ENCODE data around the gene SLC12A5. TPM values are rescaled to one million over a fixed set of nuclear protein-coding genes. Genes with fewer than 3 reads are reported as not detected.
A peak's percentile ranks its signal among the peaks of the same experiment; 100 is the strongest.

The SLC12A5 gene
- total and polyA plus RNA-seq, 9 of the 15 experiments (the other 6 are each of a cell fraction or from before 2014, with no cell fraction given) = 0.36 to 7.5 (median 2.1) TPM

DNA sequence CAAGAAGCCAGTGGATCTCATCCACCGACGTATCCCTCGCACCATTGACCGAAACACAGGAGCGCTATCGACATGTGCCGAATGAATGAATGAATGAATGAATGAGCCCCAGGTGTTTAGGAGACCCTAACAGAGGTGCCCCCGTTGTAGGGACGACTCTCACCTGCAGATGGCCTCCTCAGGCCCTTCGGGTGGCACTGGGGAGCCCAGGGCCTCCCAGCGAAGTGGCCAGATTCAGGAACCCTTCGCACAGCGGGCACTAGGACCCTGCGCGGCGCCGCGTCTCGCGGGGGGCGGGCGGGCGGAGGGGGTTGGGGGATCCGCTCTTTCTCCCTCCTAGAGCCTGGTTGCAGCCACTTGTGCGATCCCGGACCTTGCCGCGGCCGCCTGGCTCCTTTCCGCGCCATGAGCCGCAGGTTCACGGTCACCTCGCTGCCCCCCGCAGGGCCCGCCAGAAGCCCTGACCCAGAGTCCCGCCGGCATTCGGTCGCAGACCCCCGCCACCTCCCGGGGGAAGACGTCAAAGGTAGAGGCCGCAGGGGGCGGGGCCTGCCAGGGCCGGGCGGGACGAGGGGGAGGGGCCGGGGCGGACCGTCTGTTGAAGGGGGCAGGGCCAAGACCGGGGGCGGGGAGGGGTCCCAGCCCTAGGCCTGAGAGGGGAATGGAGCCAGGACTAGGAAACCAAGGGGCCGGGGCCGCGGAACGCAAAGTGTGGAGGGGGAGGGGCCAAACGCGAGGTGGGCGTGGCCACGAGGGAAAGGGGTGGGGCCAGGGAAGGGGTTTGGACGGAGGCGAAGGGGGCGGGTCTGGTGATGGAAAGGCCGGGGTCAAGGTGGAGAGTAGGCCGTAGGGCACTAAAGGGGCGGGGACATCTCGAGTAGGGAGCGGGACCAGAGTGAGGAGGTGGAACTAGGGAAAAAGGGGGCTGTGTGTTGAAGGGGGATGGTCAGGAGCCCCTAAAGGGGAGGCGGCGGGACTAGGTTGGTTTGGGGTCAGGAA is 7.4 kb upstream of the SLC12A5 start (continued):
- TF ChIP-seq, protein P1, sequence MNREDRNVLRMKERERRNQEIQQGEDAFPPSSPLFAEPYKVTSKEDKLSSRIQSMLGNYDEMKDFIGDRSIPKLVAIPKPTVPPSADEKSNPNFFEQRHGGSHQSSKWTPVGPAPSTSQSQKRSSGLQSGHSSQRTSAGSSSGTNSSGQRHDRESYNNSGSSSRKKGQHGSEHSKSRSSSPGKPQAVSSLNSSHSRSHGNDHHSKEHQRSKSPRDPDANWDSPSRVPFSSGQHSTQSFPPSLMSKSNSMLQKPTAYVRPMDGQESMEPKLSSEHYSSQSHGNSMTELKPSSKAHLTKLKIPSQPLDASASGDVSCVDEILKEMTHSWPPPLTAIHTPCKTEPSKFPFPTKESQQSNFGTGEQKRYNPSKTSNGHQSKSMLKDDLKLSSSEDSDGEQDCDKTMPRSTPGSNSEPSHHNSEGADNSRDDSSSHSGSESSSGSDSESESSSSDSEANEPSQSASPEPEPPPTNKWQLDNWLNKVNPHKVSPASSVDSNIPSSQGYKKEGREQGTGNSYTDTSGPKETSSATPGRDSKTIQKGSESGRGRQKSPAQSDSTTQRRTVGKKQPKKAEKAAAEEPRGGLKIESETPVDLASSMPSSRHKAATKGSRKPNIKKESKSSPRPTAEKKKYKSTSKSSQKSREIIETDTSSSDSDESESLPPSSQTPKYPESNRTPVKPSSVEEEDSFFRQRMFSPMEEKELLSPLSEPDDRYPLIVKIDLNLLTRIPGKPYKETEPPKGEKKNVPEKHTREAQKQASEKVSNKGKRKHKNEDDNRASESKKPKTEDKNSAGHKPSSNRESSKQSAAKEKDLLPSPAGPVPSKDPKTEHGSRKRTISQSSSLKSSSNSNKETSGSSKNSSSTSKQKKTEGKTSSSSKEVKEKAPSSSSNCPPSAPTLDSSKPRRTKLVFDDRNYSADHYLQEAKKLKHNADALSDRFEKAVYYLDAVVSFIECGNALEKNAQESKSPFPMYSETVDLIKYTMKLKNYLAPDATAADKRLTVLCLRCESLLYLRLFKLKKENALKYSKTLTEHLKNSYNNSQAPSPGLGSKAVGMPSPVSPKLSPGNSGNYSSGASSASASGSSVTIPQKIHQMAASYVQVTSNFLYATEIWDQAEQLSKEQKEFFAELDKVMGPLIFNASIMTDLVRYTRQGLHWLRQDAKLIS (CRISPR knock-in tag; IDR thresholded peaks at IDR 0.05) = no peak
- TF ChIP-seq TCF7 (IDR thresholded peaks at IDR 0.05; ENCODE audit: borderline replicate concordance) = no peak
- peak; percentile 53 for TF ChIP-seq CXXC5 (CRISPR knock-in tag; IDR thresholded peaks at IDR 0.05)
- TF ChIP-seq, protein P2, sequence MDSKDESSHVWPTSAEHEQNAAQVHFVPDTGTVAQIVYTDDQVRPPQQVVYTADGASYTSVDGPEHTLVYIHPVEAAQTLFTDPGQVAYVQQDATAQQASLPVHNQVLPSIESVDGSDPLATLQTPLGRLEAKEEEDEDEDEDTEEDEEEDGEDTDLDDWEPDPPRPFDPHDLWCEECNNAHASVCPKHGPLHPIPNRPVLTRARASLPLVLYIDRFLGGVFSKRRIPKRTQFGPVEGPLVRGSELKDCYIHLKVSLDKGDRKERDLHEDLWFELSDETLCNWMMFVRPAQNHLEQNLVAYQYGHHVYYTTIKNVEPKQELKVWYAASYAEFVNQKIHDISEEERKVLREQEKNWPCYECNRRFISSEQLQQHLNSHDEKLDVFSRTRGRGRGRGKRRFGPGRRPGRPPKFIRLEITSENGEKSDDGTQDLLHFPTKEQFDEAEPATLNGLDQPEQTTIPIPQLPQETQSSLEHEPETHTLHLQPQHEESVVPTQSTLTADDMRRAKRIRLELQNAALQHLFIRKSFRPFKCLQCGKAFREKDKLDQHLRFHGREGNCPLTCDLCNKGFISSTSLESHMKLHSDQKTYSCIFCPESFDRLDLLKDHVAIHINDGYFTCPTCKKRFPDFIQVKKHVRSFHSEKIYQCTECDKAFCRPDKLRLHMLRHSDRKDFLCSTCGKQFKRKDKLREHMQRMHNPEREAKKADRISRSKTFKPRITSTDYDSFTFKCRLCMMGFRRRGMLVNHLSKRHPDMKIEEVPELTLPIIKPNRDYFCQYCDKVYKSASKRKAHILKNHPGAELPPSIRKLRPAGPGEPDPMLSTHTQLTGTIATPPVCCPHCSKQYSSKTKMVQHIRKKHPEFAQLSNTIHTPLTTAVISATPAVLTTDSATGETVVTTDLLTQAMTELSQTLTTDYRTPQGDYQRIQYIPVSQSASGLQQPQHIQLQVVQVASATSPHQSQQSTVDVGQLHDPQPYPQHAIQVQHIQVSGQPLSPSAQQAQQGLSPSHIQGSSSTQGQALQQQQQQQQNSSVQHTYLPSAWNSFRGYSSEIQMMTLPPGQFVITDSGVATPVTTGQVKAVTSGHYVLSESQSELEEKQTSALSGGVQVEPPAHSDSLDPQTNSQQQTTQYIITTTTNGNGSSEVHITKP (IDR thresholded peaks at IDR 0.05; ENCODE audit: partially characterized antibody) = peak; percentile 55
- TF ChIP-seq ERF (CRISPR knock-in tag; IDR thresholded peaks at IDR 0.05) = no peak
- TF ChIP-seq NR2C2 (CRISPR knock-in tag; IDR thresholded peaks at IDR 0.05) = no peak
- peak; percentile 76 for TF ChIP-seq NR2C2 (tag; IDR thresholded peaks at IDR 0.05)
- TF ChIP-seq CREM (IDR thresholded peaks at IDR 0.05; ENCODE audit: low read depth) = peak; percentile 77
- peak; percentile 52; the same call in 1 of the 2 replicates for TF ChIP-seq SP1 (CRISPR knock-in tag; IDR thresholded peaks at IDR 0.05)
- TF ChIP-seq NRF1 (conservative IDR thresholded peaks at IDR 0.05 in 1 of 2, IDR thresholded peaks at IDR 0.05 in 1 of 2) = no peak
- TF ChIP-seq NR2C1 (IDR thresholded peaks at IDR 0.05) = peak; percentile 70
- TF ChIP-seq NR2C1 (tag; IDR thresholded peaks at IDR 0.05) = peak; percentile 56; the same call in 1 of the 2 replicates
- no peak for TF ChIP-seq ZKSCAN3 (CRISPR knock-in tag; IDR thresholded peaks at IDR 0.05)
- TF ChIP-seq FOXM1 (IDR thresholded peaks at IDR 0.05; ENCODE audit: low read depth) = peak; percentile 67
- no peak for TF ChIP-seq FOXM1 (CRISPR knock-in tag; IDR thresholded peaks at IDR 0.05; ENCODE audit: low read depth)
- 0 out of 2 replicates have a peak, but pooled peaks have one; percentile 33 for TF ChIP-seq HDAC2 (IDR thresholded peaks at IDR 0.05)
- peak; percentile 43; the same call in 1 of the 2 replicates for TF ChIP-seq POLR2A (conservative IDR thresholded peaks at IDR 0.05)

Measured in K562 (cell line).